ENCODE results near the gene CYP4F8. TPM values are rescaled to one million over a fixed set of nuclear protein-coding genes. Genes with fewer than 3 reads are reported as not detected.

The CYP4F8 gene
- total and polyA plus RNA-seq, 2 donors (not counting 1 experiment from before 2014, with no cell fraction given): not detected

DNA sequence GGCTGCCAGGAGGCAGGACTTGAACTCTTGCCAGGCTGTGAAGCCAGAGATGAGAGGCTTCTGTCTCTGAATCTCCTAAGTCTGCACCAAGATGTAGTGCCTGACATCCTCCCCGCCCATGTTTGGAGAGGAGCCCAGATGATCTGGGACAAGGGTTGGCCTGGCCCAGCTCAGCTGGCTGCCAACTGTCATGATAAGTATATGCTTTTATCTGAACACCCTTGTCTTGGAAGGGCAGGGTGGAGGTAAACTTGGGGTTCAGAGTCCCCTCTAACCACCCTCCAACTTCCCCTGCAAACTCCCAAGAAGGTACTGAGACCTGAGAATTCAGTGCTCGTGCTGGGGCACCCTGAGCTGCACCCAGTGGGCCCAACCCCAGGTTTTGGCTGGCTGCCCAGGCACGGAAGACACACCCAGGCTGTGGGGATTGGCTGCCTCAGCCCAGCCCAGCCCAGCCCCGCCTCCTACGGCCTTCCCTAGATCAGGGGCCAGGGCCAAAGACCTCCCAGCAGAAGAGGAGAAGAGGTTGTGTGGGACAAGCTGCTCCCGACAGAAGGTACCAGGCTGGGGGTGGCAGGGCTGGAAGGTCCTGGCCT lies 57.7 kb downstream of the CYP4F8 start, which contains the start of gene CYP4F12:
Gene CYP4F12 (plus strand): TSS at position 508 of the 596 bp plus-strand sequence. CDS start 443 bp downstream, outside the sequence.
- Mint-ChIP-seq H3K27me3 (peaks cover 5% of the 10 kb centered on the region), H3K27ac (no peak within 1 kb of the TSS), H3K4me3 (no peak within 1 kb of the TSS), H3K9me3 (ENCODE audit: insufficient read depth) (no peaks in the 10 kb centered on the region), H3K4me1 (no peaks in the 10 kb centered on the region)
- Histone ChIP-seq H3K36me3 (replicated peaks in 1 of 2; ENCODE audit: control extremely low read depth in 1 of 2, control insufficient read depth in 1 of 2, extremely low read depth in 1 of 2, insufficient read depth in 2 of 2, low read length in 1 of 2) (no peaks in the 10 kb centered on the region), H3K4me1 (ENCODE audit: control insufficient read depth in 2 of 2, insufficient read depth in 2 of 2, low read length in 2 of 2) (no peaks in the 10 kb centered on the region), H2AFZ (ENCODE audit: insufficient read depth, low read depth, low read length, poor library complexity, severe bottlenecking) (no peak within 1 kb of the TSS), H3K9me3 (ENCODE audit: control extremely low read depth in 1 of 3, control insufficient read depth in 2 of 3, insufficient read depth in 1 of 3, low read length in 2 of 3) (no peaks in the 10 kb centered on the region), H3K4me2 (replicated peaks; ENCODE audit: low read depth, low read length, poor library complexity, severe bottlenecking) (no peak within 1 kb of the TSS), H3K27me3 (replicated peaks in 1 of 4; ENCODE audit: control extremely low read depth in 1 of 4, control insufficient read depth in 3 of 4, insufficient read depth in 4 of 4, low read length in 3 of 4) (peaks cover 0 to 11% (median 0%) of the 10 kb centered on the region in 4 experiments), H3K4me3 (ENCODE audit: control extremely low read depth in 1 of 5, extremely low read depth in 1 of 5, insufficient read depth in 1 of 5, low read depth in 2 of 5, low read length in 4 of 5) (no peak within 1 kb of the TSS), H3K9ac (ENCODE audit: low read length) (no peak within 1 kb of the TSS), H3K79me2 (ENCODE audit: control insufficient read depth, insufficient read depth, low read length) (no peaks in the 10 kb centered on the region), H4K20me1 (ENCODE audit: control insufficient read depth, insufficient read depth, low read length, poor library complexity, severe bottlenecking) (no peaks in the 10 kb centered on the region), H3K27ac (ENCODE audit: low read length in 2 of 2) (no peak within 1 kb of the TSS)
- DNase-seq: no peak
- ChIA-PET CTCF (no interaction called here), POLR2A (no interaction called here)
- peak; percentile 17 for ATAC-seq (ENCODE audit: low read depth)
- TF ChIP-seq, protein P1, sequence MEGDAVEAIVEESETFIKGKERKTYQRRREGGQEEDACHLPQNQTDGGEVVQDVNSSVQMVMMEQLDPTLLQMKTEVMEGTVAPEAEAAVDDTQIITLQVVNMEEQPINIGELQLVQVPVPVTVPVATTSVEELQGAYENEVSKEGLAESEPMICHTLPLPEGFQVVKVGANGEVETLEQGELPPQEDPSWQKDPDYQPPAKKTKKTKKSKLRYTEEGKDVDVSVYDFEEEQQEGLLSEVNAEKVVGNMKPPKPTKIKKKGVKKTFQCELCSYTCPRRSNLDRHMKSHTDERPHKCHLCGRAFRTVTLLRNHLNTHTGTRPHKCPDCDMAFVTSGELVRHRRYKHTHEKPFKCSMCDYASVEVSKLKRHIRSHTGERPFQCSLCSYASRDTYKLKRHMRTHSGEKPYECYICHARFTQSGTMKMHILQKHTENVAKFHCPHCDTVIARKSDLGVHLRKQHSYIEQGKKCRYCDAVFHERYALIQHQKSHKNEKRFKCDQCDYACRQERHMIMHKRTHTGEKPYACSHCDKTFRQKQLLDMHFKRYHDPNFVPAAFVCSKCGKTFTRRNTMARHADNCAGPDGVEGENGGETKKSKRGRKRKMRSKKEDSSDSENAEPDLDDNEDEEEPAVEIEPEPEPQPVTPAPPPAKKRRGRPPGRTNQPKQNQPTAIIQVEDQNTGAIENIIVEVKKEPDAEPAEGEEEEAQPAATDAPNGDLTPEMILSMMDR (IDR thresholded peaks at IDR 0.05): no peak
- no peak for TF ChIP-seq EZH2 (IDR thresholded peaks at IDR 0.05; ENCODE audit: borderline replicate concordance, insufficient read depth, low read depth, low read length, poor library complexity, severe bottlenecking)
- WGBS (ENCODE audit: insufficient coverage): 64% methylated on average over 5 of the region's 6 CpGs
- intact Hi-C loops (cut with micrococcal nuclease): no loop called here

DNA sequence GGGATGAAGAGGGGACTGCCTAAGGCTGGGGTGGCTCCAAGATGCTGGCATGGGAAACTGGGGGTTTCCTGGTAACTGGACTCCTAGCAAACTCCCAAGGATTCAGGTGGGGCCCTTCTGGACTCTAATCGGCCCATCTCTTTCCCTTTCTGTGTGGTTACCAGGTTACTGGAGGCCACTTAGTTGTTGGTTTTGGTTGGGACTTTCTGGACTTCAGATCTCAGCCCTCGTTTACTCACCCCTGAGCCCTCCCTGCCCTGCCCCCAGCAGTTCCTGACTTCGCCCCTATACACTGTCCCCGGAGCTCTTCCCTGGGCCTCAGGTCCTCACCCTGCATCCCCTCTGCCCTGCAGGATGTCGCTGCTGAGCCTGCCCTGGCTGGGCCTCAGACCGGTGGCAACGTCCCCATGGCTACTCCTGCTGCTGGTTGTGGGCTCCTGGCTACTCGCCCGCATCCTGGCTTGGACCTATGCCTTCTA lies 58.2 kb downstream of the CYP4F8 start:
- TF ChIP-seq, protein P1 (IDR thresholded peaks at IDR 0.05): no peak
- no peak for TF ChIP-seq EZH2 (IDR thresholded peaks at IDR 0.05; ENCODE audit: borderline replicate concordance, insufficient read depth, low read depth, low read length, poor library complexity, severe bottlenecking)
- ATAC-seq (ENCODE audit: low read depth): no peak
- Mint-ChIP-seq H3K27ac (no peak overlapping the region), H3K9me3 (ENCODE audit: insufficient read depth) (no peaks in the 10 kb centered on the region), H3K4me1 (no peaks in the 10 kb centered on the region), H3K27me3 (peaks cover 8% of the 10 kb centered on the region), H3K4me3 (no peak overlapping the region)
- intact Hi-C loops (cut with micrococcal nuclease): no loop called here
- no peak overlapping the region for H3K4me2 ChIP-seq (replicated peaks; ENCODE audit: low read depth, low read length, poor library complexity, severe bottlenecking)
- peaks cover 0 to 11% (median 0%) of the 10 kb centered on the region in 4 experiments for H3K27me3 ChIP-seq (replicated peaks in 1 of 4; ENCODE audit: control extremely low read depth in 1 of 4, control insufficient read depth in 3 of 4, insufficient read depth in 4 of 4, low read length in 3 of 4)
- no peaks in the 10 kb centered on the region for H3K9me3 ChIP-seq (ENCODE audit: control extremely low read depth in 1 of 3, control insufficient read depth in 2 of 3, insufficient read depth in 1 of 3, low read length in 2 of 3)
- no peak overlapping the region for H3K4me3 ChIP-seq (ENCODE audit: control extremely low read depth in 1 of 5, extremely low read depth in 1 of 5, insufficient read depth in 1 of 5, low read depth in 2 of 5, low read length in 4 of 5)
- no peaks in the 10 kb centered on the region for H3K4me1 ChIP-seq (ENCODE audit: control insufficient read depth in 2 of 2, insufficient read depth in 2 of 2, low read length in 2 of 2)
- WGBS (ENCODE audit: insufficient coverage): 44% methylated on average over 8 of the region's 9 CpGs
- no peak overlapping the region for H3K9ac ChIP-seq (ENCODE audit: low read length)
- no peak for DNase-seq
- H3K79me2 ChIP-seq (ENCODE audit: control insufficient read depth, insufficient read depth, low read length): no peaks in the 10 kb centered on the region
- ChIA-PET CTCF (no interaction called here), POLR2A (no interaction called here)
- H2AFZ ChIP-seq (ENCODE audit: insufficient read depth, low read depth, low read length, poor library complexity, severe bottlenecking): no peak overlapping the region
- H3K27ac ChIP-seq (ENCODE audit: low read length in 2 of 2): no peak overlapping the region
- H4K20me1 ChIP-seq (ENCODE audit: control insufficient read depth, insufficient read depth, low read length, poor library complexity, severe bottlenecking): no peaks in the 10 kb centered on the region
- H3K36me3 ChIP-seq (replicated peaks in 1 of 2; ENCODE audit: control extremely low read depth in 1 of 2, control insufficient read depth in 1 of 2, extremely low read depth in 1 of 2, insufficient read depth in 2 of 2, low read length in 1 of 2): no peaks in the 10 kb centered on the region

Measured in B cell (primary cell).